Mammary epithelial cell (primary cell): Measurements from ENCODE around the gene SERAC1.

Source experiments
- CTCF ChIP-seq, 2 donors: IDR thresholded peaks in 1 of 2; conservative IDR thresholded peaks in 1 of 2; 2 replicates each; pipeline ENCODE4 v1.5.1; 2011 to 2012; ENCODE audit warnings: inconsistent platforms in 2 of 2, low read length in 2 of 2, mild to moderate bottlenecking in 2 of 2, control low read depth in 1 of 2, low read depth in 1 of 2; ENCODE audit not compliant: insufficient read depth in 1 of 2; ENCODE audit errors: extremely low read depth in 1 of 2
- EZH2 ChIP-seq: IDR thresholded peaks from 2 replicates; pipeline ENCODE4 v1.6.1; 2012; ENCODE audit warnings: low read length, inconsistent platforms, borderline replicate concordance

GRCh38 chr6:158174514-158174913 is 6.5 kb upstream of the SERAC1 start:
- TF ChIP-seq CTCF (conservative IDR thresholded peaks at IDR 0.05 in 1 of 2, IDR thresholded peaks at IDR 0.05 in 1 of 2; ENCODE audit: extremely low read depth in 1 of 2, insufficient read depth in 1 of 2, low read depth in 1 of 2, low read length in 2 of 2) (no peak), EZH2 (no peak)
